GM13976 (cell line): ENCODE measurements around the gene CFAP410.

Experiments used
- DNase-seq: peaks from one replicate; pipeline ENCODE4 v3.0.0; 2012; ENCODE audit warnings: low spot score
- CTCF ChIP-seq: IDR thresholded peaks from 2 replicates; pipeline ENCODE4 v1.5.1; 2012; ENCODE audit warnings: borderline replicate concordance, mild to moderate bottlenecking; ENCODE audit not compliant: insufficient read depth; ENCODE audit errors: extremely low read depth, missing control alignments, control extremely low read depth
- in situ Hi-C: fragments of 300-500 bp; cut with MboI; formaldehyde crosslinking; loops from one replicate; pipeline ENCODE4 v1.12.0; 2022; ENCODE audit warnings: low sequenced_read_pairs, mixed read lengths, inconsistent platforms; ENCODE audit not compliant: unreplicated experiment

CFAP410 gene

GRCh38 chr21:44379991-44380865 is 41.0 kb upstream of the CFAP410 start:
- no peak for DNase-seq
- TF ChIP-seq CTCF: no peak
- in situ Hi-C loops: no loop called here

GRCh38 chr21:44379515-44379848 is 40.3 kb upstream of the CFAP410 start:
- in situ Hi-C loops: no loop called here
- no peak for DNase-seq
- no peak for TF ChIP-seq CTCF

GRCh38 chr21:44378646-44379514 is 39.7 kb upstream of the CFAP410 start:
- TF ChIP-seq CTCF: no peak
- no peak for DNase-seq
- in situ Hi-C loops: no loop called here

- no peak for TF ChIP-seq CTCF
- DNase-seq: no peak
- in situ Hi-C loops: no loop called here
Observed at GRCh38 chr21:44377922-44378645, 38.9 kb upstream of the CFAP410 start.

GRCh38 chr21:44377201-44377921 is 38.2 kb upstream of the CFAP410 start:
- DNase-seq: peak; percentile 35
- in situ Hi-C loops: no loop called here
- no peak for TF ChIP-seq CTCF

- no peak for TF ChIP-seq CTCF
- no peak for DNase-seq
- in situ Hi-C loops: no loop called here
Observed at GRCh38 chr21:44376606-44377005, 37.4 kb upstream of the CFAP410 start.
